ENCODE measurements around the gene MEGF11. TPM values are rescaled to one million over a fixed set of nuclear protein-coding genes. Genes with fewer than 3 reads are reported as not detected.

The MEGF11 gene
- polyA plus RNA-seq, 1 donor = 3.9 TPM

GRCh38 chr15:66219339-66219738, 34.2 kb downstream of the MEGF11 start:
- DNase-seq = no peak

GRCh38 chr15:66216806-66217205, 36.7 kb downstream of the MEGF11 start:
- no peak for DNase-seq

- no peak for DNase-seq
Measured at GRCh38 chr15:66215811-66216210, 37.7 kb downstream of the MEGF11 start.

GRCh38 chr15:66214246-66214645, 39.3 kb downstream of the MEGF11 start:
- no peak for DNase-seq

GRCh38 chr15:66212563-66212921, 41.0 kb downstream of the MEGF11 start:
- DNase-seq = no peak

- DNase-seq = no peak
Measured at GRCh38 chr15:66211670-66212562, 41.6 kb downstream of the MEGF11 start.

- no peak for DNase-seq
Measured at GRCh38 chr15:66210684-66211083, 42.9 kb downstream of the MEGF11 start.

GRCh38 chr15:66198757-66199156, 54.8 kb downstream of the MEGF11 start:
- no peak for DNase-seq

- DNase-seq = no peak
Measured at GRCh38 chr15:66196602-66197001, 56.9 kb downstream of the MEGF11 start.

- DNase-seq = no peak
Measured at GRCh38 chr15:66195621-66196230, 57.8 kb downstream of the MEGF11 start.

GRCh38 chr15:66193066-66193465, 60.5 kb downstream of the MEGF11 start:
- DNase-seq = no peak

GRCh38 chr15:66190746-66191145, 62.8 kb downstream of the MEGF11 start:
- no peak for DNase-seq

- no peak for DNase-seq
Measured at GRCh38 chr15:66189291-66189690, 64.3 kb downstream of the MEGF11 start.

GRCh38 chr15:66188464-66188863, 65.1 kb downstream of the MEGF11 start:
- DNase-seq = no peak

- no peak for DNase-seq
Measured at GRCh38 chr15:66187271-66187670, 66.3 kb downstream of the MEGF11 start.

GRCh38 chr15:66186049-66186825, 67.3 kb downstream of the MEGF11 start:
- no peak for DNase-seq

- DNase-seq = no peak
Measured at GRCh38 chr15:66184936-66185790, 68.4 kb downstream of the MEGF11 start.

GRCh38 chr15:66184492-66184891, 69.1 kb downstream of the MEGF11 start:
- no peak for DNase-seq

GRCh38 chr15:66180531-66181097, 72.9 kb downstream of the MEGF11 start:
- DNase-seq = no peak

GRCh38 chr15:66178531-66178910, 75.0 kb downstream of the MEGF11 start:
- no peak for DNase-seq

- no peak for DNase-seq
Measured at GRCh38 chr15:66172324-66172980, 81.1 kb downstream of the MEGF11 start.
